ENCODE data around the gene KLC3.
"Not testable (repeated sequence)": the region's sequence is repeated elsewhere in the genome, so short reads cannot be mapped to it uniquely, and the experiment has no call there.

Gene KLC3

GRCh38 chr19:45305007-45305406 lies 35.5 kb upstream of the KLC3 start:
- H3K4me3 ChIP-seq (ENCODE audit: control insufficient read depth, low read depth, low read length): no peak overlapping the region
- DNase-seq (ENCODE audit: low read depth): no peak
- no peak for TF ChIP-seq CTCF (conservative IDR thresholded peaks at IDR 0.05; ENCODE audit: control insufficient read depth, insufficient read depth, low read depth, low read length)

- no peak overlapping the region for H3K4me3 ChIP-seq (ENCODE audit: control insufficient read depth, low read depth, low read length)
- no peak for TF ChIP-seq CTCF (conservative IDR thresholded peaks at IDR 0.05; ENCODE audit: control insufficient read depth, insufficient read depth, low read depth, low read length)
- peak; percentile 45 for DNase-seq (ENCODE audit: low read depth)
Measured at GRCh38 chr19:45305421-45305820, 35.1 kb upstream of the KLC3 start.

GRCh38 chr19:45306040-45306439 lies 34.5 kb upstream of the KLC3 start:
- H3K4me3 ChIP-seq (ENCODE audit: control insufficient read depth, low read depth, low read length): no peak overlapping the region
- no peak for TF ChIP-seq CTCF (conservative IDR thresholded peaks at IDR 0.05; ENCODE audit: control insufficient read depth, insufficient read depth, low read depth, low read length)
- peak; percentile 19 for DNase-seq (ENCODE audit: low read depth)

- no peak overlapping the region for H3K4me3 ChIP-seq (ENCODE audit: control insufficient read depth, low read depth, low read length)
- no peak for DNase-seq (ENCODE audit: low read depth)
- TF ChIP-seq CTCF (conservative IDR thresholded peaks at IDR 0.05; ENCODE audit: control insufficient read depth, insufficient read depth, low read depth, low read length): no peak
Measured at GRCh38 chr19:45306518-45307027, 34.0 kb upstream of the KLC3 start.

GRCh38 chr19:45307361-45307760 lies 33.2 kb upstream of the KLC3 start:
- no peak for TF ChIP-seq CTCF (conservative IDR thresholded peaks at IDR 0.05; ENCODE audit: control insufficient read depth, insufficient read depth, low read depth, low read length)
- H3K4me3 ChIP-seq (ENCODE audit: control insufficient read depth, low read depth, low read length): no peak overlapping the region
- DNase-seq (ENCODE audit: low read depth): no peak

- H3K4me3 ChIP-seq (ENCODE audit: control insufficient read depth, low read depth, low read length); DNase-seq (ENCODE audit: low read depth): not testable (repeated sequence)
Measured at GRCh38 chr19:45309322-45309721, 31.2 kb upstream of the KLC3 start.

- H3K4me3 ChIP-seq (ENCODE audit: control insufficient read depth, low read depth, low read length): no peak overlapping the region
- DNase-seq (ENCODE audit: low read depth): no peak
- TF ChIP-seq CTCF (conservative IDR thresholded peaks at IDR 0.05; ENCODE audit: control insufficient read depth, insufficient read depth, low read depth, low read length): no peak
Measured at GRCh38 chr19:45311621-45312020, 28.9 kb upstream of the KLC3 start.

- DNase-seq (ENCODE audit: low read depth): not testable (repeated sequence)
Measured at GRCh38 chr19:45312285-45312684, 28.3 kb upstream of the KLC3 start.

More at GRCh38 chr19:45312285-45312684, 28.3 kb upstream of the KLC3 start:
- H3K4me3 ChIP-seq (ENCODE audit: control insufficient read depth, low read depth, low read length): not testable (repeated sequence)
